ENCODE results near the gene TIMM22.
"Not testable (repeated sequence)": the region's sequence is repeated elsewhere in the genome, so short reads cannot be mapped to it uniquely, and the experiment has no call there.

Gene TIMM22

DNA sequence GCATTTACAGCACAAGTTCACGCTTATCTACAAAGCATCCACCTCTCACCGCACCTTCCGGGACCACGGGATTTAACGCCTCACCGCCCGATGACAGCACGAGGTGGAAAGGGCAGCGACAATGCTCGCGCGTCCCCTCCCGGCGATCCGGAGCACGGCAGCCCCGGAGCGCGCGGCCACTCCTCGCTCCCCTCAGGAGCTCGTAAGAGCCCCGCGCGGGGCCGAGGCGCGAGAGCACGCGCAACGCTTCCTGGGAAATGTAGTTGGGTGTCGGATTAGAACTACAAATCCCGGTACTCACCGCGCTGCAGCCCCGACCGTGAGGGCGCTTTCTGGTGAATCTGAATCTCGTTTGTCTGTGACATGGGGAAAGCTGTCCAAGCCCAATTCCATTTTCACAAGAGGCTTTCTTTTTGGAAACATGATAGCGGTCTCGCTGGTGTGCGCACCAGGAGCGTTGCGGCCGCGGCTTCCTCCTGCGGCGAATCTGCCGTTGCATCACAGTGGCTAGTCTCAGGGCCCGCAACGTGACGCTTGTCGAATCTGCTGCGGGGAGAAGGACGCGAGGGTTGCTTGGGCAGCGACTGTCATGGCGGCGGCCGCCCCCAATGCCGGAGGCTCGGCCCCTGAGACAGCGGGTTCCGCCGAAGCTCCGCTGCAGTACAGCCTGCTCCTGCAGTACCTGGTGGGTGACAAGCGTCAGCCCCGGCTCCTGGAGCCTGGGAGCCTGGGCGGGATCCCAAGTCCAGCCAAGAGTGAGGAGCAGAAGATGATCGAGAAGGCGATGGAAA is at the start of gene TIMM22:
TSS of gene TIMM22 (plus strand) at position 576 of the 791 bp plus-strand sequence. CDS start at position 590, 14 bp downstream.
- peak within 1 kb of the TSS; percentile 91 for H3K4me3 ChIP-seq (ENCODE audit: low read depth, low read length)
- TF ChIP-seq, protein P1, sequence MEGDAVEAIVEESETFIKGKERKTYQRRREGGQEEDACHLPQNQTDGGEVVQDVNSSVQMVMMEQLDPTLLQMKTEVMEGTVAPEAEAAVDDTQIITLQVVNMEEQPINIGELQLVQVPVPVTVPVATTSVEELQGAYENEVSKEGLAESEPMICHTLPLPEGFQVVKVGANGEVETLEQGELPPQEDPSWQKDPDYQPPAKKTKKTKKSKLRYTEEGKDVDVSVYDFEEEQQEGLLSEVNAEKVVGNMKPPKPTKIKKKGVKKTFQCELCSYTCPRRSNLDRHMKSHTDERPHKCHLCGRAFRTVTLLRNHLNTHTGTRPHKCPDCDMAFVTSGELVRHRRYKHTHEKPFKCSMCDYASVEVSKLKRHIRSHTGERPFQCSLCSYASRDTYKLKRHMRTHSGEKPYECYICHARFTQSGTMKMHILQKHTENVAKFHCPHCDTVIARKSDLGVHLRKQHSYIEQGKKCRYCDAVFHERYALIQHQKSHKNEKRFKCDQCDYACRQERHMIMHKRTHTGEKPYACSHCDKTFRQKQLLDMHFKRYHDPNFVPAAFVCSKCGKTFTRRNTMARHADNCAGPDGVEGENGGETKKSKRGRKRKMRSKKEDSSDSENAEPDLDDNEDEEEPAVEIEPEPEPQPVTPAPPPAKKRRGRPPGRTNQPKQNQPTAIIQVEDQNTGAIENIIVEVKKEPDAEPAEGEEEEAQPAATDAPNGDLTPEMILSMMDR (IDR thresholded peaks at IDR 0.05; ENCODE audit: control insufficient read depth, extremely low read depth, insufficient read depth): peak; percentile 95
- peak; percentile 93 for DNase-seq (ENCODE audit: low read depth)

DNA sequence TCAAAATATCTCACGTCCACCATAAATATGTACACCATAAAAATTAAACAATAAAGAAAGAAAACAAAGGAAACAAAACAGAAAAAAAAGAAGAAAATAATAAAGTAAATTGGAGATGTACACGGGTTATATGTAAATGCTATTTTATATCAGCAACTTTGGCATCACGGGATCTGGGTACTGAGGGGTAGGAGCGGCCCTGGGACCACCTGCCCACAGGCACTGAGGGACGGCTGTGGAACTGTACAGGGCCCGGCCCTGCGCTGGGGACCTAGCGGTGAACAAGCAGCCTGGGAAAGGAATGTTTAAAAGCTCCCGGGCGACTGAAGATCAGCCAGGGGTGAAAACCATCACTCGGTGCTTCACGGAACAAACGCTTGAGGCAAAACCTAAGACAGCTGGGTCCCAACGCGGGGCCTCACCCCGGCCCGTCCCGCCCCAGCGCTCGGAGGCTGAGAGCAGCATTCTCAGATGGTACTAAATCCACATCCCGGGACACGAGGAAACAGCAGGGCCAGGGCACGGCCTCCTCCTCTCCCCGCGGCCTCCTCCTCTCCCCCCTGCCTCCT is 48.6 kb upstream of the TIMM22 start:
- no peak for DNase-seq (ENCODE audit: low read depth)
- no peak overlapping the region for H3K4me3 ChIP-seq (ENCODE audit: low read depth, low read length)
- TF ChIP-seq, protein P1 (IDR thresholded peaks at IDR 0.05; ENCODE audit: control insufficient read depth, extremely low read depth, insufficient read depth): no peak

DNA sequence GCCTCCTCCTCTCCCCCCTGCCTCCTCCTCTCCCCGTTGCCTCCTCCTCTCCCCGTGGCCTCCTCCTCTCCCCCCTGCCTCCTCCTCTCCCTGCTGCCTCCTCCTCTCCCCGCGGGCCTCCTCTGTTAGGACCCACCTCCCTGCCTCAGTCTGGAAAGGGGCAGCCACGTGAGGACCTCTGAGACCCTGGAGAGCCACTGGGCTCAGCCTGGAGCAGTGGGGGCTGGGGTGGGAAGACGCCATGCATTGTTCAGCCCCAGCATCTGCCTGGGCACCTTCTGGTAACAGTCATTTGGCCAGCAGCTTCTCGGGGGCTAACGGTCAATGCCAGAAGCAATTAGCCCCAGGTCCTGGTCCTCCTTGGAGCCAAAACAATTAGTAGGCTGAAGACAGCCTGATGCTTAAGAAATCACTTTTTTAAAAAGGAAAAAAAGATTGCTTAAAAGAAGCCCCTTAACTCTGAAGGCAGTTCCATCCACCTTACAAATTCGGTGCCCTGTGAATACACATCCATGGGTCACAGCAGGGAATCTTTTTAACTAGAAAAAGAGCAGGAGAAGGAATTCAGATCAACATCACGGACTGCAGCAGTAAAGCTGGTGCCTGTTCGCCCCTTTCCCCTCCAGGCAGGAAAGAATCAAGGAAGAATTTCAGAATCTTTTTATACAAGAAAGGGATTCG is 47.2 kb upstream of the TIMM22 start:
- no peak for DNase-seq (ENCODE audit: low read depth)
- H3K4me3 ChIP-seq (ENCODE audit: low read depth, low read length): no peak overlapping the region
- TF ChIP-seq, protein P1 (IDR thresholded peaks at IDR 0.05; ENCODE audit: control insufficient read depth, extremely low read depth, insufficient read depth): no peak

DNA sequence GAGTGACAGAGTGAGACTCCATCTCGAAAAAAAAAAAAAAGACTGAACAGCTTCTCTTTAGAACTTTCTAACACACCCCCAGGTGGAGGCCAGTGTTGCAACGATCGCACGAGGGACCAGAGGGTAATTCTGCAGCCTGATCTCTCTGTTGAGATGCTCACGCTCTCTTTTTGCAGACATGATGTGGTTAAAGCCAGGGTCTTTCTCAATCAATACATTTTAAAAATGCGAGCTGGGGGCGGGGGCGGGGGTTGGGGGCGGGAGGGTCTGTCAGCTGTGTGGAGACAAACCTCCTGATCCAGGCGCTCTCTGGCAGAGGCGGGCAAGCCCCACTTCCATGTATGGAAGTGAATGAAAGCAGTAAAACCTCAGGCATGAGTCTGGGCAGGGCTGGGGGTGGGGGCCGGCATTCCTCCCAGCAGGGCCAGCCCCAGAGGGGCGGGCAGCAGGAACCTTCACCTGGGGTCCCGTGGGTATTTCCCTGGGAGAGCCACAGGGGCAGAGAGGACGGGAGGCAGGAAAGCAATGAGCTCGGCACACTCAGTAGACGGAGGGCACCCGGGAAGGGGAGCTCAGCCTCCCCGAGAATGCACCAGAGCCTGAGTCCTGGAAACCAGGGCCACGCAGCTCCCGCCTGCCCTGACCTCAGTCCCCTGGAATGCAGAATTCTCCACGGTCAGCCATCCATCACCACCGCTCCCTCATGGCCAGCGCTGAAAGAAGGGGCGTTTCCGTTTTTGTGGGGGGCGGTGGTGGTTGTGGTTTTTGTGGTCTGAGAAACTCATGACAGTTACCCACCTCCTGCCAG is 45.4 kb upstream of the TIMM22 start:
- H3K4me3 ChIP-seq (ENCODE audit: low read depth, low read length): no peak overlapping the region
- DNase-seq (ENCODE audit: low read depth): no peak
- TF ChIP-seq, protein P1 (IDR thresholded peaks at IDR 0.05; ENCODE audit: control insufficient read depth, extremely low read depth, insufficient read depth): no peak

DNA sequence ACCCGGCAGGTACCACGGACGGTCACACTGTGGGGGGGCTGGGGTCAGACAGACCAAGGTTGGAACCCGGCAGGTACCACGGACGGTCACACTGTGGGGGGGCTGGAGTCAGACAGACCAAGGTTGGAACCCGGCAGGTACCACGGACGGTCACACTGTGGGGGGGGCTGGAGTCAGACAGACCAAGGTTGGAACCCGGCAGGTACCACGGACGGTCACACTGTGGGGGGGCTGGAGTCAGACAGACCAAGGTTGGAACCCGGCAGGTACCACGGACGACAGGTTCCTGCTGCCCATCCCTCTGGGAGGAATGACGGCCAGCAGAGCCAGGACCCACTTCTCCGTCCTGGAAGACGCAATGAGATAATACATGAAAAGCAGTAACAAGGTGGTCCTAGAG is 44.3 kb upstream of the TIMM22 start:
- DNase-seq (ENCODE audit: low read depth); H3K4me3 ChIP-seq (ENCODE audit: low read depth, low read length): not testable (repeated sequence)

DNA sequence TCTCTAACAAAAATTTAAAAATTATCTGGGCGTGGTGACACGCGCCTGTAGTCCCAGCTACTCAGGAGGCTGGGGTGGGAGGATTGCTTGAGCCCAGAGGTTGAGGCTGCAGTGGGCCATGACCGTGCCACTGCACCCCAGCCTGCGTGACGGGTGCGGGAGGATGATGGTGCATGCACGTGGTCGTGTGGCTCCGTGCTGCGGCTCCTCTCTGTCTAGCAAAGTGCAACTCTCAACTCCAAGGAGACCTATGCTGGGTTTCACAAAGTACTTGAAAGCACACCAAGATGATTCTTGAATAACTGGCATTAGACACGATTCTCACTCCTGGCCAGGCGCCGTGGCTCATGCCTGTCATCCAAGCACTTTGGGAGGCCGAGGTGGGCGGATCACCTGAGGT is 43.2 kb upstream of the TIMM22 start:
- no peak for DNase-seq (ENCODE audit: low read depth)
- no peak overlapping the region for H3K4me3 ChIP-seq (ENCODE audit: low read depth, low read length)
- TF ChIP-seq, protein P1 (IDR thresholded peaks at IDR 0.05; ENCODE audit: control insufficient read depth, extremely low read depth, insufficient read depth): no peak
